Uterus (tissue), 4 donors: ENCODE measurements around the gene RBFOX1. TPM values are rescaled to one million over a fixed set of nuclear protein-coding genes. Genes with fewer than 3 reads are reported as not detected.

Experiments used
- DNase-seq, 2 donors: peaks; one replicate each; pipeline ENCODE4 v3.0.0-alpha.2; 2019 to 2020
- H3K27ac ChIP-seq, 2 donors: fragments of 200-600 bp; sonication (generic); 1 replicate in 1 of 2; 2 replicates in 1 of 2; pipeline ENCODE4 v1.5.1; 2016 to 2018
- H3K27me3 ChIP-seq, 2 donors: fragments of 200-600 bp; sonication (generic); one replicate each; pipeline ENCODE4 v1.5.1; 2018 to 2019; ENCODE audit warnings: control low read depth in 1 of 2
- H3K36me3 ChIP-seq, 2 donors: fragments of 200-600 bp; sonication (generic); one replicate each; pipeline ENCODE4 v1.5.1; 2019; ENCODE audit warnings: control low read depth in 1 of 2
- H3K4me1 ChIP-seq, 2 donors: fragments of 200-600 bp; sonication (generic); one replicate each; pipeline ENCODE4 v1.5.1; 2018 to 2019; ENCODE audit warnings: control low read depth in 1 of 2
- H3K4me3 ChIP-seq, 2 donors: fragments of 200-600 bp; sonication (generic); 1 replicate in 1 of 2; 2 replicates in 1 of 2; pipeline ENCODE4 v1.5.1; 2018 to 2019; ENCODE audit warnings: mild to moderate bottlenecking in 1 of 2
- H3K9me3 ChIP-seq, 2 donors: fragments of 200-600 bp; sonication (generic); one replicate each; pipeline ENCODE4 v1.5.1; 2019; ENCODE audit warnings: control low read depth in 1 of 2
- POLR2A ChIP-seq, 2 donors: fragments of 450-650 bp; IDR thresholded peaks; one replicate each; pipeline ENCODE4 v1.6.1; 2016; ENCODE audit warnings: antibody characterized with exemption in 2 of 2, mild to moderate bottlenecking in 1 of 2, moderate library complexity in 1 of 2
- intact Hi-C: fragments of 100-400 bp; cut with DNase I; formaldehyde crosslinking; loops from one replicate; pipeline ENCODE4 v1.15.1; 2023; ENCODE audit warnings: low total_unique reads
- total RNA-seq, 4 donors: library from RNA; depleted of rRNA in 3 of 4; stranded (reverse); fragments of >200 nt in 3 of 4; gene quantifications; one replicate each; pipeline versions ENCODE4 v1.1.0 to v1.2.4, GENCODE V29; 2014 to 2023
- TF ChIP-seq, protein P1 (sequence below), 4 experiments: fragments of 200-600 bp in 2 of 4; fragments of 450-650 bp in 2 of 4; sonication (generic) in 2 of 4; IDR thresholded peaks; one replicate each; pipeline ENCODE4 v1.5.1; 2016 to 2019; ENCODE audit warnings: antibody characterized with exemption in 4 of 4, mild to moderate bottlenecking in 2 of 4, moderate library complexity in 1 of 4
- donor health status: DM: yes; HTN: yes; CAD: no.

Gene RBFOX1
- total RNA-seq, 4 donors from 2014 or later: 0.55 TPM; not detected in 3

DNA sequence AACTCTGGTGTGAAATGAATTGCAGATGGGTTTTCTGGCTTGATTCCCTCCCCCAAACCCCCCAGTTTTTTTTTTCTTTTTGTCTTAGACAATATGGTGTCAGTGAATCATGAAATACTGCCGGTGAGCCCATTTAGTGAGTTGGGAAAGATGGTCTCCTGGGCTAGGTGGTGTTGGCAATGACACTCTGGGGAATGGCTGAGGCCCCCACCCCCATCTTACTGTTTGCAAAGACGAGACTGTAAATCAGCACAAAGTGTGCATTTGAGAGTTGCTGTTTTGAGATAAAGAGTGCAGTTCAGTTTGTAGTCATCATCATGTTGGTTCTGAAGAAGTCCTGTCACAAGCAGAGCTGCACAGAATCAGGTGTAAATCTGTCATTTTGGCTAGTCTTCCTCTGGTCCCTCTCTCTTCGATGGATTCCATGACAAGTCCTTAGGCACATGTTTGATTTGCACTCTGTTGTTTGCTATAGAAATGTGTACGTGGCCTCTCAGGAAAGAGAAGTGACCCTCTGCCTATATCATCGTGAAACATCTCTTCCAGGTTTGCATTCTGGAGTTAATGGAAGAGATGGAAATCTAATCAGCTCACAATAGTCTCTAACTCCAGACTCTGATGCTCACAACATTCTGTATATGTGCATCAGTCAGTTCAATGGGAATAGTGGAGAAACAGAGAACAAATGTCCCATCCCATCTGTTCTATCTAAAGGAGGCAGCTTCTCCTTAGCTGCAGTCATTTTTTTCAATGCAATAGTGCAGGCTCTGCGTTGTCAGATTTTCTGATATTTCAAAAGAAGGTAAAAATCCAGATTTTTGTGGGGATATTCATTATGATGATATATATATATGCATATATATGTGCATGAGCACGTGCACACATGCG, 34.6 kb downstream of the RBFOX1 start:
- Histone ChIP-seq H3K4me1 (no peaks in the 10 kb centered on the region), H3K9me3 (no peaks in the 10 kb centered on the region), H3K36me3 (no peaks in the 10 kb centered on the region), H3K27me3 (no peaks in the 10 kb centered on the region), H3K4me3 (no peak overlapping the region), H3K27ac (no peak overlapping the region)
- intact Hi-C loops: no loop called here
- TF ChIP-seq POLR2A (IDR thresholded peaks at IDR 0.05): no peak
- TF ChIP-seq, protein P1, sequence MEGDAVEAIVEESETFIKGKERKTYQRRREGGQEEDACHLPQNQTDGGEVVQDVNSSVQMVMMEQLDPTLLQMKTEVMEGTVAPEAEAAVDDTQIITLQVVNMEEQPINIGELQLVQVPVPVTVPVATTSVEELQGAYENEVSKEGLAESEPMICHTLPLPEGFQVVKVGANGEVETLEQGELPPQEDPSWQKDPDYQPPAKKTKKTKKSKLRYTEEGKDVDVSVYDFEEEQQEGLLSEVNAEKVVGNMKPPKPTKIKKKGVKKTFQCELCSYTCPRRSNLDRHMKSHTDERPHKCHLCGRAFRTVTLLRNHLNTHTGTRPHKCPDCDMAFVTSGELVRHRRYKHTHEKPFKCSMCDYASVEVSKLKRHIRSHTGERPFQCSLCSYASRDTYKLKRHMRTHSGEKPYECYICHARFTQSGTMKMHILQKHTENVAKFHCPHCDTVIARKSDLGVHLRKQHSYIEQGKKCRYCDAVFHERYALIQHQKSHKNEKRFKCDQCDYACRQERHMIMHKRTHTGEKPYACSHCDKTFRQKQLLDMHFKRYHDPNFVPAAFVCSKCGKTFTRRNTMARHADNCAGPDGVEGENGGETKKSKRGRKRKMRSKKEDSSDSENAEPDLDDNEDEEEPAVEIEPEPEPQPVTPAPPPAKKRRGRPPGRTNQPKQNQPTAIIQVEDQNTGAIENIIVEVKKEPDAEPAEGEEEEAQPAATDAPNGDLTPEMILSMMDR (IDR thresholded peaks at IDR 0.05): no peak
- DNase-seq: no peak

DNA sequence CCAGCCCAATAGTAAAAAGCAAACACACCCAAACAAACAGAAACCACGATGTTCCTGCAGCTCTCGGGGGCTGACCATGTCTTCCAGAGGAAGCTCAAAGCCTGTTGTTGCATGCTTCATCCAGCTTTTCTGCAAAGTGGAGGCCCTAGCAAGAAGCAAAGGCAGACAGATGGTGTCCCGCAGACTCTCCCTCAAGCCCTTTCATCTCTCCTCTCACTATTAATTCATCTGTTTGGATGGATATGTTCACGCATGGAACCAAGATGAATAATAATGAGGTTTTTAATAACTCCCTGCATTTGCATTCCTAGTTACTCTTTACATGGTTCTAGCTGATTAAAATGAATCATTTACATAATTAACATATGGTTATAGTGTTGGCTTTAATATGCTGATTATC, 36.6 kb downstream of the RBFOX1 start:
- Histone ChIP-seq H3K9me3 (no peaks in the 10 kb centered on the region), H3K4me3 (no peak overlapping the region), H3K27ac (no peak overlapping the region), H3K27me3 (no peaks in the 10 kb centered on the region), H3K36me3 (no peaks in the 10 kb centered on the region), H3K4me1 (no peaks in the 10 kb centered on the region)
- TF ChIP-seq POLR2A (IDR thresholded peaks at IDR 0.05): no peak
- TF ChIP-seq, protein P1 (IDR thresholded peaks at IDR 0.05): no peak
- DNase-seq: no peak
- intact Hi-C loops: no loop called here

DNA sequence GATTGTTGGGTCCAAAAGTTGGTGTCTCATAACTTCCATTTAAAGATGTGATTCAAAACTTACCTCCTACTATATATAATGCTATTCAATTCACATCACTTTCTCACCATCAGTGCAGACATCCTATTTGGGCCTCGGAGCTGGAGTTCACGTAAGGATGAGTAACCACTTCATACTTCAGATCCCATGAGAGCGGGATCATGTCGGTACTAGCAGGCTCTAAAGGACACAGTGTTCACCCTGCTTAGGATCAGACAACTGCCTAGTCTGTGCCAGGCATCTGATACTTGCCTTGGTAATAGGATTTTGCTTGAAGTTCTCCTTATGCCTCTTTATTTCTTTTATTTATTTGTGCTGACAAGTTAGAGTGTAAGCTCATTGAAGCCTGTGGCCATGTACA, 39.5 kb downstream of the RBFOX1 start:
- no peak overlapping the region for H3K4me3 ChIP-seq
- DNase-seq: no peak
- H3K9me3 ChIP-seq: no peaks in the 10 kb centered on the region
- H3K4me1 ChIP-seq: no peaks in the 10 kb centered on the region
- intact Hi-C loops: no loop called here
- no peak overlapping the region for H3K27ac ChIP-seq
- TF ChIP-seq POLR2A (IDR thresholded peaks at IDR 0.05): no peak
- TF ChIP-seq, protein P1 (IDR thresholded peaks at IDR 0.05): no peak
- no peaks in the 10 kb centered on the region for H3K27me3 ChIP-seq
- no peaks in the 10 kb centered on the region for H3K36me3 ChIP-seq

DNA sequence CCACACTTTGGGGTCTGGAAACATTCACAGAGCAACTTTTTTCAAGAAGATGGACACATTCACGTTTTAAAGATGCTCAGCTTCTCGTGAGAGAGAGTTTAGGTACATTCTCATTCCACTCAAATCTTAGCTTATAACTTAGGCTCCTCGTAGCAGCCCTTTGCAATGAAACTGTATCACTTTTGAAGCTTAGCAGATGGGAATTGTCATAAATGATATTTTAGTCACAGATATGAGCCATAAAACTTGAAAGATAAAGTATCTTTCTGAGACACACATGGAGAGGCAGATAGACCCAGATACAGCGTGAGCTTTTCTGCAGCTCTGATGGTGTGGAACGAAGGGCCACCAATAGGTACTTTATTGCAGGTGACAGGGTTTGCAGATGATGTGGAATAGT, 41.1 kb downstream of the RBFOX1 start:
- no peak overlapping the region for H3K27ac ChIP-seq
- no peak for TF ChIP-seq POLR2A (IDR thresholded peaks at IDR 0.05)
- TF ChIP-seq, protein P1 (IDR thresholded peaks at IDR 0.05): no peak
- no peak overlapping the region for H3K4me3 ChIP-seq
- no peaks in the 10 kb centered on the region for H3K36me3 ChIP-seq
- H3K4me1 ChIP-seq: no peaks in the 10 kb centered on the region
- intact Hi-C loops: no loop called here
- no peaks in the 10 kb centered on the region for H3K9me3 ChIP-seq
- DNase-seq: no peak
- no peaks in the 10 kb centered on the region for H3K27me3 ChIP-seq

DNA sequence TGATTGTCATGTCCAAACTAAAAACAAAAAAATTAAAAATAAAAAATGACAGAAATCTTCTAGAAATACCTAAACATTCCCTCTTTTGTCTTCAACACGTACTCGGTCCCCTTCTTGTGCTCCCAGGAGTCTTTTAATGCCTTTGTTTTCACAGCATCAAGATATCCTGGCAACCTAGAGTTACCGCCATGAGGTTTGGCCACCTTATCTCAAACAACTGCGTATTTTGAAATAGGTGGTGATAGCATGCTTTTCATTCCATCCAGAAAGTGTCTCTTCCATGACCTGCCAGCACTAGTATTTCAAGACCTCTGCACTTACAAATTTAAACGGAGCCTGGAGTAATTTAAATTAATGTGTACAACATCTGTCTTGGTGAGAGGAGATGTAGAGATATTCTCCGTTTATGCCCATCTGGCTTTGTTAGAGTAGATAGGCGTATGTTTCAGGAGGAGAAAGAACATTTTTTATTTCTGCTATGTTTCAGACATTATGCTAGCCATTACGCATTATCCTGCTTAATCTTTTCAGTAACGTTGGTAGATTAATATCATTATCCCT, 42.0 kb downstream of the RBFOX1 start:
- Histone ChIP-seq H3K4me1 (no peaks in the 10 kb centered on the region), H3K27ac (no peak overlapping the region), H3K27me3 (no peaks in the 10 kb centered on the region), H3K36me3 (no peaks in the 10 kb centered on the region), H3K9me3 (no peaks in the 10 kb centered on the region), H3K4me3 (no peak overlapping the region)
- intact Hi-C loops: no loop called here
- DNase-seq: no peak
- TF ChIP-seq, protein P1 (IDR thresholded peaks at IDR 0.05): no peak
- TF ChIP-seq POLR2A (IDR thresholded peaks at IDR 0.05): no peak
